ENCODE data around the gene PTPN5.

PTPN5 gene

GRCh38 chr11:18737642-18738041 lies 54.0 kb downstream of the PTPN5 start:
- no peak for DNase-seq

GRCh38 chr11:18736590-18737148 lies 54.9 kb downstream of the PTPN5 start:
- DNase-seq, result no peak

GRCh38 chr11:18733202-18733601 lies 58.4 kb downstream of the PTPN5 start:
- no peak for DNase-seq

- peak; percentile 64 for DNase-seq
These were observed 59.4 kb downstream of the PTPN5 start for GRCh38 chr11:18731949-18732821.

- DNase-seq, result no peak
These were observed 60.2 kb downstream of the PTPN5 start for GRCh38 chr11:18731441-18731840.

- no peak for DNase-seq
These were observed 61.6 kb downstream of the PTPN5 start for GRCh38 chr11:18730020-18730419.

- DNase-seq, result no peak
These were observed 62.2 kb downstream of the PTPN5 start for GRCh38 chr11:18729426-18729825.

- DNase-seq, result no peak
These were observed 62.9 kb downstream of the PTPN5 start for GRCh38 chr11:18728658-18729057.

GRCh38 chr11:18727479-18728236 lies 63.9 kb downstream of the PTPN5 start:
- DNase-seq, result peak; percentile 41

GRCh38 chr11:18726040-18726439 lies 65.6 kb downstream of the PTPN5 start, which contains the start of gene IGSF22:
IGSF22 (minus strand) TSS chr11:18726188; CDS start chr11:18724236, 1,952 bp downstream.
- DNase-seq, result no peak

- no peak for DNase-seq
These were observed 67.6 kb downstream of the PTPN5 start for GRCh38 chr11:18723991-18724390.

- DNase-seq, result no peak
These were observed 69.3 kb downstream of the PTPN5 start for GRCh38 chr11:18722293-18722637.

- DNase-seq, result no peak
These were observed 69.9 kb downstream of the PTPN5 start for GRCh38 chr11:18721561-18722292.

GRCh38 chr11:18720808-18721560 lies 70.6 kb downstream of the PTPN5 start:
- DNase-seq, result peak; percentile 79

GRCh38 chr11:18720091-18720807 lies 71.3 kb downstream of the PTPN5 start:
- DNase-seq, result no peak

- no peak for DNase-seq
These were observed 76.1 kb downstream of the PTPN5 start for GRCh38 chr11:18715476-18715875.

GRCh38 chr11:18714443-18714780 lies 77.2 kb downstream of the PTPN5 start:
- DNase-seq, result no peak

- DNase-seq, result no peak
These were observed 77.8 kb downstream of the PTPN5 start for GRCh38 chr11:18713646-18714442.

- DNase-seq, result no peak
These were observed 81.1 kb downstream of the PTPN5 start for GRCh38 chr11:18710545-18710944.

GRCh38 chr11:18709414-18709813 lies 82.2 kb downstream of the PTPN5 start:
- DNase-seq, result no peak
